ENCODE data around the gene ZBTB7A.

Gene ZBTB7A

DNA sequence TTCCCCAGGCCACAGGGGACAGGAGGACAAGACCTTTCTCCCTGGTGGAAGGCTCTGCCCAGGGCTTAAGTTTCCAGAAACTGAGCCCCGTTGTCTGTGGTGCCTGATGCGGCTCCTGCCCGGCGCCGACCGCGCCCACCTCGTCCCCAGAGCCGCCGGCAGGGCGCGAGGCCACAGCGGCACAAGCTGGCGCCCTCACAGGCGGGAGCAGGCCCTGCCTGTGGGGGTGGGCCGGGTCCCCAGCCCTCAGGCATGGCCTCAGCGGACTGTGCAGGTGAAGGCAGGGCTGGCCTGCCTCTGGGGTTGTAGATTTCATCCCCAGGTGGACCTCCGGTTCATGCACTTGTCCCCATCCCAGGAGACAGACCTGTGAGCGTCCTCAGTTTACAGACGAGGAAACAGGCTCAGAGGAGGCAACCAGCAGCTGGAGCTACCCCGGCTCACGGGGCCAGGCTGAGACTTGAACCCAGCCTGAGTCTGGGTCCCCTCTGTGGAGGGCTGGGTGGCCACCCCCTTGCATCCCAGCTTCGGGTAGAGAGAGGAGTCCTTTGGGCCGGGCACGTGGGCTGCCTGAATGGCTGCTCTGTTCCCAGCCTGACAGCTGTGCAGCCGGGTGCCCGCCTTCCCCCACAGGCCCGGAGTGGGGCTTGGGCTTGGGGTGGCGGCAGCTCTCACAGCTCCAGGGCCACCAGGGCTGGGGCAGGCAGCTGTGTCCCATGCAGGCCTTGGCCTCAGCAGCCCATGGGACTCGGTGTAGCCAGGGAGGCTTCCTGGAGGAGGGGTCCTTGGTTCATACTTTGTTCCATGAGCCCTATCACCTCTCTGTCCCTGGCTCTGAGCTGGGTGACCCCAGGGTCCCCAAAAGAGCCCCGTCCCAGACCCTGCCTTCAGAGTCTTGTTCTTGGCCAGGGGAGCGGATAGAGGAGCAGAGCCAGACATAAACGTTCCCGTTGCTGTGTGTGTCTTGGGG is 32.4 kb downstream of the ZBTB7A start:
- Histone ChIP-seq H3K4me3 (ENCODE audit: control insufficient read depth in 1 of 7, extremely low read depth in 1 of 7, insufficient read depth in 4 of 7, low read depth in 2 of 7, low read length in 6 of 7) (no peak overlapping the region), H3K9me3 (ENCODE audit: control extremely low read depth in 1 of 5, control insufficient read depth in 4 of 5, insufficient read depth in 2 of 5, low read depth in 1 of 5, low read length in 4 of 5) (no peaks in the 10 kb centered on the region), H3K27ac (ENCODE audit: insufficient read depth in 1 of 2, low read depth in 1 of 2, low read length in 2 of 2, poor library complexity in 1 of 2, severe bottlenecking in 2 of 2) (no peak overlapping the region), H3K4me1 (ENCODE audit: control extremely low read depth in 1 of 4, control insufficient read depth in 4 of 4, insufficient read depth in 4 of 4, low read length in 3 of 4) (no peaks in the 10 kb centered on the region), H3K36me3 (ENCODE audit: control insufficient read depth in 4 of 4, insufficient read depth in 4 of 4, low read length in 3 of 4) (peaks cover 9 to 73% (median 47%) of the 10 kb centered on the region in 4 experiments), H3K27me3 (replicated peaks in 2 of 5; ENCODE audit: control insufficient read depth in 4 of 5, insufficient read depth in 5 of 5, low read length in 4 of 5) (no peaks in the 10 kb centered on the region)
- no peak for DNase-seq
- 98% methylated on average over 31 of the region's 34 CpGs for WGBS (ENCODE audit: insufficient coverage)
- CTCF ChIA-PET: no interaction called here
- POLR2A ChIA-PET: interaction anchor here (0.7 kb wide), 1 partner anchor 16 kb away, joined by 3 read pairs; no protein-coding TSS in a partner anchor

DNA sequence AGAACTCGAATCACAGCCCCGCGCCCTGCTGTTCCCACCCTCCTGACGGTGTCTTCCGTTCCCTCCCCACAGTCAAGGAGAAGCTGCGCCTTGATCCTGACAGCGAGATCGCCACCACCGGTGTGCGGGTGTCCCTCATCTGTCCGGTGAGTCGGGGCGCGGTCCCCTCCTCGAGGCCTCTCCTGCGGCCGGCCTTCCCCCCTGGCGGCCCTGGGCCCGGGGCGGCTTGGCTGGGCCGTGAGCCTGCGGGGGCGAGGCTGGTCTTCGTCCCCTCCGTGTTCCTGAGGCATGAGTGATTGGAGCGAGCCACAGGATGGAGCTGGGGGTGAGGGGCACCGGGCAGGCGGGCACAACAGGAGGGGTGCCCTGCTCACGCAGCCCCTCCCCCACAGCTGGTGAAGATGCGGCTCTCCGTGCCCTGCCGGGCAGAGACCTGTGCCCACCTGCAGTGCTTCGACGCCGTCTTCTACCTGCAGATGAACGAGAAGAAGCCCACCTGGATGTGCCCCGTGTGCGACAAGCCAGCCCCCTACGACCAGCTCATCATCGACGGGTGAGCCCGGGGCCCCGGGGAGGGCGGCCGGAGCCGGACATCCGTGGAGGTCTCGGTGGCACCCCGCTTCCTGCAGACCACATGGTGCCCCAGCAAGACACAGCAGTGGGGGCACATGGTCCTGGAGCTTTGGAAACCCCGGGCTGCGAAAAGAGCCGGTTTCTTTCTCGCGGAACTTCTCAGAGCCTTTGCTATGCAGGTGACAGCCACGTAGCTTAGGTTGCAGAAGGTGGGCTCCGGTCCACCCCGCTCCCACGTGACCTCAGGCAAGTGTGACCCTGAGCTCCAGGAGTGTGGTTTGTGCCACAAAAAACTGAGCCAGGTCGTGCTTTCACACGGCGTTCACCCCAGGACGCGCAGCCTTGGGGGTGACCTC is 33.4 kb downstream of the ZBTB7A start:
- Histone ChIP-seq H3K4me3 (ENCODE audit: control insufficient read depth in 1 of 7, extremely low read depth in 1 of 7, insufficient read depth in 4 of 7, low read depth in 2 of 7, low read length in 6 of 7) (no peak overlapping the region), H3K4me1 (ENCODE audit: control extremely low read depth in 1 of 4, control insufficient read depth in 4 of 4, insufficient read depth in 4 of 4, low read length in 3 of 4) (no peaks in the 10 kb centered on the region), H3K36me3 (ENCODE audit: control insufficient read depth in 4 of 4, insufficient read depth in 4 of 4, low read length in 3 of 4) (peaks cover 9 to 78% (median 51%) of the 10 kb centered on the region in 4 experiments), H3K27ac (ENCODE audit: insufficient read depth in 1 of 2, low read depth in 1 of 2, low read length in 2 of 2, poor library complexity in 1 of 2, severe bottlenecking in 2 of 2) (no peak overlapping the region), H3K27me3 (replicated peaks in 2 of 5; ENCODE audit: control insufficient read depth in 4 of 5, insufficient read depth in 5 of 5, low read length in 4 of 5) (no peaks in the 10 kb centered on the region), H3K9me3 (ENCODE audit: control extremely low read depth in 1 of 5, control insufficient read depth in 4 of 5, insufficient read depth in 2 of 5, low read depth in 1 of 5, low read length in 4 of 5) (no peaks in the 10 kb centered on the region)
- CTCF ChIA-PET: no interaction called here
- DNase-seq: no peak
- POLR2A ChIA-PET: no interaction called here
- whole genome bisulfite sequencing (ENCODE audit: insufficient coverage): 94% methylated on average over 48 of the region's 63 CpGs

DNA sequence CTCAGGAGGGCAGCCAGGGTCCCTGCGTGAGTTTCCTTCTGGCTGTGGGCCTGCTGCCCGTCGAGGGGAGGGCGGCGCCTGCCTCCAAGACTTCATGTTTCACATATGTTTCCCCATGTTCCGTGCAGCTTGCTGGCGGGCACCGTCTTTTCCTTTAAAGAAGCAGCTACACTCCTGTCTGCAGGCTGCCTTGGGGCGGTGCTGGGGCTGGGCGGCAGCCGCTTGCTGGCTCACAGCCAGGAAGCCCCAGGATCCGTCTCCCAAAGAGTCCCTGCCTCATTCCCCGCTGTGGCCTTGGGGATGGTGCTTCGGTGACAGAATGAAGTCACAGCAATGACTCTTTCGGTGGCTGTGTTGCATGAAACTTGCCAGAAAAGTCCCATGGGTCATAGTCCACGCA is 34.3 kb downstream of the ZBTB7A start:
- H3K9me3 ChIP-seq (ENCODE audit: control extremely low read depth in 1 of 5, control insufficient read depth in 4 of 5, insufficient read depth in 2 of 5, low read depth in 1 of 5, low read length in 4 of 5): no peaks in the 10 kb centered on the region
- no peak overlapping the region for H3K4me3 ChIP-seq (ENCODE audit: control insufficient read depth in 1 of 7, extremely low read depth in 1 of 7, insufficient read depth in 4 of 7, low read depth in 2 of 7, low read length in 6 of 7)
- H3K27me3 ChIP-seq (replicated peaks in 2 of 5; ENCODE audit: control insufficient read depth in 4 of 5, insufficient read depth in 5 of 5, low read length in 4 of 5): no peaks in the 10 kb centered on the region
- CTCF ChIA-PET: no interaction called here
- 96% methylated on average over 16 of the region's 16 CpGs for WGBS (ENCODE audit: insufficient coverage)
- no peak overlapping the region for H3K27ac ChIP-seq (ENCODE audit: insufficient read depth in 1 of 2, low read depth in 1 of 2, low read length in 2 of 2, poor library complexity in 1 of 2, severe bottlenecking in 2 of 2)
- POLR2A ChIA-PET: no interaction called here
- peaks cover 7 to 77% (median 54%) of the 10 kb centered on the region in 4 experiments for H3K36me3 ChIP-seq (ENCODE audit: control insufficient read depth in 4 of 4, insufficient read depth in 4 of 4, low read length in 3 of 4)
- no peaks in the 10 kb centered on the region for H3K4me1 ChIP-seq (ENCODE audit: control extremely low read depth in 1 of 4, control insufficient read depth in 4 of 4, insufficient read depth in 4 of 4, low read length in 3 of 4)
- no peak for DNase-seq

DNA sequence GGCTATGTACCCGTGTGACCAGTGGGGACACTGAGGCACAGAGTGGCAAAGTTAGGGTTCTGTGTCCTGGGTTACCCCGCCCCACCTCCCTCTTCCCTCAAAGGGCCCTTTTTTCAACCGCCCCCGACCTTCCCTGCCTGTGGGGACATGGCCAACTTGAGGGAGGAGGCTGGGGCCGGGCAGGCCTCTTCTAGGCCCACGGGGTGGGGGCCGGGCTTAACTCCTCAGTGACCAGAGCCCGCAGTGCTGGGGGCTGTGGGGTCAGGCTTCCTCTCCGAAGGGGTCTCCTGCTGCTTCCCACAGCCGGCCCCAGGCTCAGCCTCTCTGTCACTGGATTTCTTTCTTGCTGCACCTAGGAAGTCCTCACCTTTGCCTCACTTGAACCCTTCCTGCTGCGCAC is 35.3 kb downstream of the ZBTB7A start:
- POLR2A ChIA-PET: no interaction called here
- CTCF ChIA-PET: interaction anchor here (1.2 kb wide), 1 partner anchor 9 kb away, joined by 3 read pairs; no protein-coding TSS in a partner anchor
- H3K27me3 ChIP-seq (replicated peaks in 2 of 5; ENCODE audit: control insufficient read depth in 4 of 5, insufficient read depth in 5 of 5, low read length in 4 of 5): no peaks in the 10 kb centered on the region
- H3K36me3 ChIP-seq (ENCODE audit: control insufficient read depth in 4 of 4, insufficient read depth in 4 of 4, low read length in 3 of 4): peaks cover 6 to 71% (median 47%) of the 10 kb centered on the region in 4 experiments
- no peak overlapping the region for H3K4me3 ChIP-seq (ENCODE audit: control insufficient read depth in 1 of 7, extremely low read depth in 1 of 7, insufficient read depth in 4 of 7, low read depth in 2 of 7, low read length in 6 of 7)
- WGBS (ENCODE audit: insufficient coverage): 90% methylated on average over 9 of the region's 11 CpGs
- no peaks in the 10 kb centered on the region for H3K4me1 ChIP-seq (ENCODE audit: control extremely low read depth in 1 of 4, control insufficient read depth in 4 of 4, insufficient read depth in 4 of 4, low read length in 3 of 4)
- H3K9me3 ChIP-seq (ENCODE audit: control extremely low read depth in 1 of 5, control insufficient read depth in 4 of 5, insufficient read depth in 2 of 5, low read depth in 1 of 5, low read length in 4 of 5): no peaks in the 10 kb centered on the region
- peak overlapping the region in 1 of 2 experiments; percentile 7 for H3K27ac ChIP-seq (ENCODE audit: insufficient read depth in 1 of 2, low read depth in 1 of 2, low read length in 2 of 2, poor library complexity in 1 of 2, severe bottlenecking in 2 of 2)
- no peak for DNase-seq

DNA sequence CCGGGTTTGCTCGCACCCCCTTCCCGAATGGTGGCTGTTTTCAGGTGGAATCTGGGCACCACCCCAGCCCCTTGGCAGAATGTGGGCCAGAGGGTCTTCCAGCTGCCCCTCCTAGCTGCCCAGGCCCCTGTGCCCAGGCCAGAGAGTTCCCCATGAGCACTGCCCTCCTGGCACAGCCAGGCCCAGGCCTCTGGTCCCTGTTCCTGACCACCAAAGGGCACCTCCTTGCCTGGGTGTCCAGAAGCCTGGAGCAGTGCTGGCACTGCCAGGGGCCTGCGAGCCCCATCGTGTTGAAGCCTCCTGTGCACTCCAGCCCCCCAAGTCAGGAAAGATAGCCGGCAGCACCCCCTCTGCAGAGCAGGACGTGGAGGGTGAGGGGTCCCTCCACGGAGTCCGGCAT is 35.7 kb downstream of the ZBTB7A start:
- ChIA-PET POLR2A (no interaction called here), CTCF (interaction anchor here (1.2 kb wide), 1 partner anchor 9 kb away, joined by 3 read pairs; no protein-coding TSS in a partner anchor)
- no peak overlapping the region for H3K4me3 ChIP-seq (ENCODE audit: control insufficient read depth in 1 of 7, extremely low read depth in 1 of 7, insufficient read depth in 4 of 7, low read depth in 2 of 7, low read length in 6 of 7)
- H3K27ac ChIP-seq (ENCODE audit: insufficient read depth in 1 of 2, low read depth in 1 of 2, low read length in 2 of 2, poor library complexity in 1 of 2, severe bottlenecking in 2 of 2): no peak overlapping the region
- no peaks in the 10 kb centered on the region for H3K9me3 ChIP-seq (ENCODE audit: control extremely low read depth in 1 of 5, control insufficient read depth in 4 of 5, insufficient read depth in 2 of 5, low read depth in 1 of 5, low read length in 4 of 5)
- no peaks in the 10 kb centered on the region for H3K27me3 ChIP-seq (replicated peaks in 2 of 5; ENCODE audit: control insufficient read depth in 4 of 5, insufficient read depth in 5 of 5, low read length in 4 of 5)
- WGBS (ENCODE audit: insufficient coverage): 93% methylated on average over 9 of the region's 9 CpGs
- no peaks in the 10 kb centered on the region for H3K4me1 ChIP-seq (ENCODE audit: control extremely low read depth in 1 of 4, control insufficient read depth in 4 of 4, insufficient read depth in 4 of 4, low read length in 3 of 4)
- peaks cover 6 to 68% (median 44%) of the 10 kb centered on the region in 4 experiments for H3K36me3 ChIP-seq (ENCODE audit: control insufficient read depth in 4 of 4, insufficient read depth in 4 of 4, low read length in 3 of 4)
- DNase-seq: no peak

- Histone ChIP-seq H3K4me3 (ENCODE audit: control insufficient read depth in 1 of 7, extremely low read depth in 1 of 7, insufficient read depth in 4 of 7, low read depth in 2 of 7, low read length in 6 of 7) (no peak overlapping the region), H3K9me3 (ENCODE audit: control extremely low read depth in 1 of 5, control insufficient read depth in 4 of 5, insufficient read depth in 2 of 5, low read depth in 1 of 5, low read length in 4 of 5) (no peaks in the 10 kb centered on the region), H3K27me3 (replicated peaks in 2 of 5; ENCODE audit: control insufficient read depth in 4 of 5, insufficient read depth in 5 of 5, low read length in 4 of 5) (no peaks in the 10 kb centered on the region), H3K36me3 (ENCODE audit: control insufficient read depth in 4 of 4, insufficient read depth in 4 of 4, low read length in 3 of 4) (peaks cover 6 to 64% (median 41%) of the 10 kb centered on the region in 4 experiments), H3K4me1 (ENCODE audit: control extremely low read depth in 1 of 4, control insufficient read depth in 4 of 4, insufficient read depth in 4 of 4, low read length in 3 of 4) (no peaks in the 10 kb centered on the region), H3K27ac (ENCODE audit: insufficient read depth in 1 of 2, low read depth in 1 of 2, low read length in 2 of 2, poor library complexity in 1 of 2, severe bottlenecking in 2 of 2) (no peak overlapping the region)
- 98% methylated on average over 6 of the region's 6 CpGs for WGBS (ENCODE audit: insufficient coverage)
- POLR2A ChIA-PET: no interaction called here
- DNase-seq: no peak
- CTCF ChIA-PET: interaction anchor here (1.2 kb wide), 1 partner anchor 8 kb away, joined by 3 read pairs; no protein-coding TSS in a partner anchor
These were observed 36.1 kb downstream of the ZBTB7A start for GRCh38 chr19:4030552-4030951.

Measured in common myeloid progenitor, CD34-positive (primary cell).